ENCODE data around the gene TMTC2.

DNA sequence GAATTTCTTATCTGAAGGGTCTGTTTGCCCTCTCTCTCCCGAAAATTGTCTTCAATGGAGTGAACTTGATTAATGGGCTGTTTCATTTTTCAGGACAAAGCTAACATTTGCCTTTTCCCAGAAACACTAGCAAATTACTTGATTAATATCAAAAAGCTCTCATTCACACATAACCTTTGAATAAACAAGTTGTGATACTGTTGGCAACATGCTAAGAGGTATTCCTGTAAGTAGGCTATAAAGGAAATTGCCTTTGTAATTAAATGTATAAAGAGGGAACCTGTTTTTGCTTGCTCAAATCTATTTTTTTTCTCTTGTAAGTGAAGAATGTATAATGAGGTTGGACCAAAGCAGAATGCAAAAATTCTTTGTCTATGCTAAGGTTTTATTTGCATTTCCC is 457.2 kb downstream of the TMTC2 start:
- TF ChIP-seq, protein P1, sequence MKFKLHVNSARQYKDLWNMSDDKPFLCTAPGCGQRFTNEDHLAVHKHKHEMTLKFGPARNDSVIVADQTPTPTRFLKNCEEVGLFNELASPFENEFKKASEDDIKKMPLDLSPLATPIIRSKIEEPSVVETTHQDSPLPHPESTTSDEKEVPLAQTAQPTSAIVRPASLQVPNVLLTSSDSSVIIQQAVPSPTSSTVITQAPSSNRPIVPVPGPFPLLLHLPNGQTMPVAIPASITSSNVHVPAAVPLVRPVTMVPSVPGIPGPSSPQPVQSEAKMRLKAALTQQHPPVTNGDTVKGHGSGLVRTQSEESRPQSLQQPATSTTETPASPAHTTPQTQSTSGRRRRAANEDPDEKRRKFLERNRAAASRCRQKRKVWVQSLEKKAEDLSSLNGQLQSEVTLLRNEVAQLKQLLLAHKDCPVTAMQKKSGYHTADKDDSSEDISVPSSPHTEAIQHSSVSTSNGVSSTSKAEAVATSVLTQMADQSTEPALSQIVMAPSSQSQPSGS (tag by site-specific recombination; IDR thresholded peaks at IDR 0.05; ENCODE audit: low read depth) = no peak
- TF ChIP-seq ZBTB7A (tag by site-specific recombination; IDR thresholded peaks at IDR 0.05; ENCODE audit: low read depth) = no peak
